ENCODE results near the gene RALGPS1. TPM values are rescaled to one million over a fixed set of nuclear protein-coding genes. Genes with fewer than 3 reads are reported as not detected.

Gene RALGPS1
- total RNA-seq, 4 donors from 2014 or later, result 7.3 to 22.4 (median 15.4) TPM

GRCh38 chr9:127066060-127066850 is 151.7 kb downstream of the RALGPS1 start:
- WGBS, 2 donors, result 88 to 92% methylated on average over 9 of the region's 9 CpGs
- no peak overlapping the region for H3K4me3 ChIP-seq (ENCODE audit: low read depth, poor library complexity, severe bottlenecking)
- intact Hi-C loops (cut with DNase I; ENCODE audit: low total_unique reads), result no loop called here
- TF ChIP-seq POLR2A (IDR thresholded peaks at IDR 0.05), result no peak
- TF ChIP-seq, protein P1, sequence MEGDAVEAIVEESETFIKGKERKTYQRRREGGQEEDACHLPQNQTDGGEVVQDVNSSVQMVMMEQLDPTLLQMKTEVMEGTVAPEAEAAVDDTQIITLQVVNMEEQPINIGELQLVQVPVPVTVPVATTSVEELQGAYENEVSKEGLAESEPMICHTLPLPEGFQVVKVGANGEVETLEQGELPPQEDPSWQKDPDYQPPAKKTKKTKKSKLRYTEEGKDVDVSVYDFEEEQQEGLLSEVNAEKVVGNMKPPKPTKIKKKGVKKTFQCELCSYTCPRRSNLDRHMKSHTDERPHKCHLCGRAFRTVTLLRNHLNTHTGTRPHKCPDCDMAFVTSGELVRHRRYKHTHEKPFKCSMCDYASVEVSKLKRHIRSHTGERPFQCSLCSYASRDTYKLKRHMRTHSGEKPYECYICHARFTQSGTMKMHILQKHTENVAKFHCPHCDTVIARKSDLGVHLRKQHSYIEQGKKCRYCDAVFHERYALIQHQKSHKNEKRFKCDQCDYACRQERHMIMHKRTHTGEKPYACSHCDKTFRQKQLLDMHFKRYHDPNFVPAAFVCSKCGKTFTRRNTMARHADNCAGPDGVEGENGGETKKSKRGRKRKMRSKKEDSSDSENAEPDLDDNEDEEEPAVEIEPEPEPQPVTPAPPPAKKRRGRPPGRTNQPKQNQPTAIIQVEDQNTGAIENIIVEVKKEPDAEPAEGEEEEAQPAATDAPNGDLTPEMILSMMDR (IDR thresholded peaks at IDR 0.05), result no peak
- no peak for DNase-seq (ENCODE audit: low spot score in 2 of 2)

DNA sequence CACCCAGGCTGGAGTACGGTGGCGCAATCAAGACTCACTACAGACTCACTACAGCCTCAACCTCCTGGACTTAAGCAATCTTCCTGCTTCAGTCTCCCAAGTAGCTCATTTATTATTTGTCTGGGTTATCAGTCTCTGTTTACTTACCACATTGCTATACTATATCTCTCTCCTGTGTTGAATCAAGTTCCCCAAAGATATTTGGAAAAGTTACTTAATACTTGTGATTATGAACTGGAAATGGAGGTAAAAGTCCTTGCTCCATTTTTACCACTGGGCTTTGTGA is 152.2 kb downstream of the RALGPS1 start:
- intact Hi-C loops (cut with DNase I; ENCODE audit: low total_unique reads), result no loop called here
- WGBS, 2 donors, result 92 to 95% methylated on average over 2 of the region's 2 CpGs
- TF ChIP-seq, protein P1 (IDR thresholded peaks at IDR 0.05), result no peak
- TF ChIP-seq POLR2A (IDR thresholded peaks at IDR 0.05), result no peak
- DNase-seq (ENCODE audit: low spot score in 2 of 2), result no peak
- H3K4me3 ChIP-seq (ENCODE audit: low read depth, poor library complexity, severe bottlenecking), result no peak overlapping the region

- 48 to 76% methylated on average over 5 of the region's 5 CpGs for WGBS, 2 donors
Observed at GRCh38 chr9:127067603-127068220, 153.1 kb downstream of the RALGPS1 start.

GRCh38 chr9:127074561-127075548 is 160.3 kb downstream of the RALGPS1 start:
- WGBS, 2 donors, result 68 to 80% methylated on average over 4 of the region's 4 CpGs
- intact Hi-C loops (cut with DNase I; ENCODE audit: low total_unique reads), result no loop called here
- DNase-seq (ENCODE audit: low spot score in 2 of 2), result peak in 1 of 2 donors; percentile 36
- TF ChIP-seq, protein P1 (IDR thresholded peaks at IDR 0.05), result no peak
- TF ChIP-seq POLR2A (IDR thresholded peaks at IDR 0.05), result no peak
- no peak overlapping the region for H3K4me3 ChIP-seq (ENCODE audit: low read depth, poor library complexity, severe bottlenecking)

More at GRCh38 chr9:127067603-127068220, 153.1 kb downstream of the RALGPS1 start:
- DNase-seq (ENCODE audit: low spot score in 2 of 2), result no peak
- intact Hi-C loops (cut with DNase I; ENCODE audit: low total_unique reads), result no loop called here
- H3K4me3 ChIP-seq (ENCODE audit: low read depth, poor library complexity, severe bottlenecking), result no peak overlapping the region
- TF ChIP-seq POLR2A (IDR thresholded peaks at IDR 0.05), result no peak
- TF ChIP-seq, protein P1 (IDR thresholded peaks at IDR 0.05), result no peak

GRCh38 chr9:127075624-127076372 is 161.2 kb downstream of the RALGPS1 start:
- no peak for TF ChIP-seq POLR2A (IDR thresholded peaks at IDR 0.05)
- TF ChIP-seq, protein P1 (IDR thresholded peaks at IDR 0.05), result no peak
- no peak overlapping the region for H3K4me3 ChIP-seq (ENCODE audit: low read depth, poor library complexity, severe bottlenecking)
- intact Hi-C loops (cut with DNase I; ENCODE audit: low total_unique reads), result no loop called here
- WGBS, 2 donors, result 30 to 36% methylated on average over 2 of the region's 2 CpGs
- no peak for DNase-seq (ENCODE audit: low spot score in 2 of 2)

All from lower leg skin (tissue), 4 donors.